Osteoblast (primary cell): Measurements from ENCODE around the gene DPM3. TPM values are rescaled to one million over a fixed set of nuclear protein-coding genes. Genes with fewer than 3 reads are reported as not detected.

Source experiments
- DNase-seq: peaks from one replicate; pipeline ENCODE4 v3.0.0; 2011; ENCODE audit warnings: low spot score, mixed read lengths; ENCODE audit not compliant: insufficient read length; ENCODE audit errors: missing footprints
- H2AFZ ChIP-seq: 2 replicates; pipeline ENCODE4 v1.6.0; 2011; ENCODE audit warnings: mild to moderate bottlenecking, low read length
- H3K27ac ChIP-seq: 2 replicates; pipeline ENCODE4 v1.5.1; 2011; ENCODE audit warnings: mild to moderate bottlenecking, low read depth, low read length, moderate library complexity
- H3K27me3 ChIP-seq: 2 replicates; pipeline ENCODE4 v1.6.0; 2012; ENCODE audit warnings: mild to moderate bottlenecking, control low read depth, inconsistent platforms, low read length, moderate library complexity; ENCODE audit not compliant: insufficient read depth
- H3K36me3 ChIP-seq: 2 replicates; pipeline ENCODE4 v1.5.1; 2011; ENCODE audit warnings: mild to moderate bottlenecking, low read length, control low read depth, moderate library complexity; ENCODE audit not compliant: insufficient read depth
- H3K4me1 ChIP-seq: 2 replicates; pipeline ENCODE4 v1.5.1; 2011; ENCODE audit warnings: mild to moderate bottlenecking, low read length, control low read depth, moderate library complexity; ENCODE audit not compliant: insufficient read depth
- H3K4me2 ChIP-seq: 2 replicates; pipeline ENCODE4 v1.6.0; 2011; ENCODE audit warnings: mild to moderate bottlenecking, low read length; ENCODE audit not compliant: insufficient read depth
- H3K4me3 ChIP-seq: fragments of 200-600 bp; sonication (generic); 3 replicates; pipeline ENCODE4 v1.5.1; 2012; ENCODE audit warnings: mild to moderate bottlenecking, low read length, inconsistent platforms; ENCODE audit not compliant: insufficient read depth
- H3K79me2 ChIP-seq: 2 replicates; pipeline ENCODE4 v1.6.0; 2012; ENCODE audit warnings: mild to moderate bottlenecking, low read length, control low read depth, inconsistent platforms; ENCODE audit not compliant: insufficient read depth
- H3K9me3 ChIP-seq: 2 replicates; pipeline ENCODE4 v1.5.1; 2011; ENCODE audit warnings: low read depth, low read length, control low read depth
- H4K20me1 ChIP-seq: 2 replicates; pipeline ENCODE4 v1.6.0; 2012; ENCODE audit warnings: mild to moderate bottlenecking, low read length, control low read depth; ENCODE audit not compliant: insufficient read depth
- total RNA-seq: library from RNA; depleted of rRNA; stranded (reverse); fragments of >200 nt; gene quantifications from 2 replicates; pipeline ENCODE4 v1.2.3, GENCODE V29; 2012
- TF ChIP-seq, protein P1 (sequence below): IDR thresholded peaks from 2 replicates; pipeline ENCODE4 v1.5.1; 2011; ENCODE audit warnings: mild to moderate bottlenecking, low read depth, low read length, moderate library complexity; ENCODE audit errors: extremely low read depth

Gene DPM3
- total RNA-seq, 1 donor: 34.4 TPM

DNA sequence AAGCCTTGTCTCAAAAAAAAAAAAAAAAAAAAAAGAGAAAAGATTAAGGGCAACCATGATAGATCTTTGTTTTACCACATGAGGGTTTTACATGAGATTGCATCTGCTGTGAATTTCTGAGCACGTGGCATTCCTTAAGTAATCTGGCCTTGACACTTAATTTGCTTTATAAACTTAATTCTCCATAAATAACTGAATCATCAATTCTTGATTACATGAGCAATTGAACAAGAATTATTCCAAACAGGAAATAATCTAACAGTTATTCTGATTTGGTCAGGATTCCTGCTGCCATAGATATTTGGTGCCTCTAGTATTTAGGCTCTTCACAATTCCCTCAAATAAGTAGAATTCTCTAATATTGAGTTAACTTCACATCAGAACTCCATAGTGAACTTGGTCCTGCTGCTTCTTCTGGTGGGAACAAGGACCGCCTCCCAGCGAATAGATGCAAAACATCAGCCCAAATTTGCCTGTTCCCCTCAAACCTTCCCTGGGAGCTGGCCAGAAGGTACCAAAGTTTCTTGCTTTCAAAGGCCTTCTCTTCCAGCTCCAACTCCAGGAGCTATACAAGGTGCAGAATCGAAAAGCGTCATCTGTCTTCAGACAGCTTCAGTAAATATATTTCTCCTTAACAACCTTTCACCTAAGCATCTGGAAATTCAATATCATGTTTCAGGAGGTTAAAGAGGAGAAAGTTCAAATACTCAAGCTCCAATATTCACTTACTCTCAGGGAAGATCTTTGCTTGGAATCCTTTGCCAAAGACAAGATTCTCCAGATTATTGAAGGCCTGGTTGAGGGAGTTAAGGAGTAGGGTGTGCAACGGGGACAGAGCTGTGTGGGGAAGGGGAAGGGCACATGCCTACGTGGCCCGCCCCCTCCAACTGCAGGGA is 31.8 kb upstream of the DPM3 start:
- Histone ChIP-seq H3K9me3 (no peaks in the 10 kb centered on the region), H3K27ac (peak overlapping the region; percentile 80), H3K36me3 (peaks cover 26% of the 10 kb centered on the region), H2AFZ (peak overlapping the region; percentile 88), H3K4me2 (peak overlapping the region; percentile 89), H3K79me2 (peaks cover 22% of the 10 kb centered on the region), H4K20me1 (peaks cover 14% of the 10 kb centered on the region), H3K4me1 (peaks cover 21% of the 10 kb centered on the region), H3K4me3 (peak overlapping the region; percentile 87), H3K27me3 (no peaks in the 10 kb centered on the region)
- TF ChIP-seq, protein P1, sequence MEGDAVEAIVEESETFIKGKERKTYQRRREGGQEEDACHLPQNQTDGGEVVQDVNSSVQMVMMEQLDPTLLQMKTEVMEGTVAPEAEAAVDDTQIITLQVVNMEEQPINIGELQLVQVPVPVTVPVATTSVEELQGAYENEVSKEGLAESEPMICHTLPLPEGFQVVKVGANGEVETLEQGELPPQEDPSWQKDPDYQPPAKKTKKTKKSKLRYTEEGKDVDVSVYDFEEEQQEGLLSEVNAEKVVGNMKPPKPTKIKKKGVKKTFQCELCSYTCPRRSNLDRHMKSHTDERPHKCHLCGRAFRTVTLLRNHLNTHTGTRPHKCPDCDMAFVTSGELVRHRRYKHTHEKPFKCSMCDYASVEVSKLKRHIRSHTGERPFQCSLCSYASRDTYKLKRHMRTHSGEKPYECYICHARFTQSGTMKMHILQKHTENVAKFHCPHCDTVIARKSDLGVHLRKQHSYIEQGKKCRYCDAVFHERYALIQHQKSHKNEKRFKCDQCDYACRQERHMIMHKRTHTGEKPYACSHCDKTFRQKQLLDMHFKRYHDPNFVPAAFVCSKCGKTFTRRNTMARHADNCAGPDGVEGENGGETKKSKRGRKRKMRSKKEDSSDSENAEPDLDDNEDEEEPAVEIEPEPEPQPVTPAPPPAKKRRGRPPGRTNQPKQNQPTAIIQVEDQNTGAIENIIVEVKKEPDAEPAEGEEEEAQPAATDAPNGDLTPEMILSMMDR: no peak
- DNase-seq: peak; percentile 46

DNA sequence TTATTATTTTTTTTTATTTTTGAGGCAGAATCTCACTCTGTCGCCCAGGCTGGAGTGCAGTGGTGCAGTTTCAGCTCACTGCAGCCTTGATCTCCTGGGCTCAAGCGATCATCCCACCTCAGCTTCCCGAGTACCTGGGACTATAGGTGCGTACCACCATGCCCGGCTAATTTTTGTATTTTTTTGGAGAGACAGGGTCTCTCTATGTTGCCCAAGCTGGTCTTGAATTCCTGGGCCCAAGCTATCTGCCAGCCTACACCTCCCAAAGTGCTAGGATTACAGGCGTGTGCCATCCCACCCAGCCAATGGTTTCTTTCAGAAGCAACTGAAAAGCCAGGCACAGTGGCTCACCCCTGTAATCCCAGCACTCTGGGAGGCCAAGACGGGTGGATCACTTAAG is 30.5 kb upstream of the DPM3 start:
- peaks cover 14% of the 10 kb centered on the region for H4K20me1 ChIP-seq
- H3K79me2 ChIP-seq: peaks cover 22% of the 10 kb centered on the region
- H3K36me3 ChIP-seq: peaks cover 26% of the 10 kb centered on the region
- peaks cover 9% of the 10 kb centered on the region for H3K27me3 ChIP-seq
- H3K4me1 ChIP-seq: peaks cover 21% of the 10 kb centered on the region
- H3K27ac ChIP-seq: no peak overlapping the region
- no peaks in the 10 kb centered on the region for H3K9me3 ChIP-seq
- no peak overlapping the region for H3K4me2 ChIP-seq
- no peak for DNase-seq
- TF ChIP-seq, protein P1: no peak
- H2AFZ ChIP-seq: no peak overlapping the region
- no peak overlapping the region for H3K4me3 ChIP-seq

DNA sequence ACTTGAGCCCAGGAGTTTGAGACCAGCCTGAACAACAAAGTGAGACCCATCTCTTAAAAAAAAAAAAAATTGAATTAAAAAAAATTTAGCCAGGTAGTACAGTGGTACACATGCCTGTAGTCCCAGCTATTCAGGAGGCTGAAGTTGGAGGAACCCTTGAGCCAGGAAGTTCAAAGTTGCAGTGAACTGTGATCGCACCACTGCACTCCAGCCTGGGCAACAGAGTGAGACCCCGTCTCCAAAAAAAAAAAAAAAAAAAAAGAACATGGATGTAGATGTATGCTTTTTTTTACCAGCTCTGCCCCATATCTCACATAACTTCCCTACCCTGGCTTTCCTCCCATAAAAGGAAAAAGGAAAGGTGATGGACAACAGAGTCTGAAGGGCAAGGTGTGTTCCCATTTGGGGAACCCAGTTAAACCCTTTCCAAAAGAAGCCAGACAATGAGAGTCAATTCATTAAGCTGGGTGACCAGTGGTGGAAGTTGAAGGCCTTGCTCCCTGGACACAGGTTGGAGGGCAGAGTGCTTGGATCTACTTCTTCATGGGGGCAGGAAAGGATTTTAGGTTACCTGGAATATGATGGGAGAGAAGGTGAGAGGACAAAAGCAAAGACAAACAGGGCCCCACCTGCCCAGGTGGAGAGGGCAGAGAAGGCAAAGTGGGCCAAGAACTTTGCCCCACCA is 29.9 kb upstream of the DPM3 start:
- Histone ChIP-seq H3K4me1 (peaks cover 21% of the 10 kb centered on the region), H3K9me3 (no peaks in the 10 kb centered on the region), H2AFZ (no peak overlapping the region), H3K79me2 (peaks cover 22% of the 10 kb centered on the region), H3K4me2 (no peak overlapping the region), H4K20me1 (peaks cover 14% of the 10 kb centered on the region), H3K36me3 (peaks cover 26% of the 10 kb centered on the region), H3K27ac (no peak overlapping the region), H3K27me3 (peaks cover 11% of the 10 kb centered on the region), H3K4me3 (no peak overlapping the region)
- peak; percentile 82 for DNase-seq
- TF ChIP-seq, protein P1: no peak

DNA sequence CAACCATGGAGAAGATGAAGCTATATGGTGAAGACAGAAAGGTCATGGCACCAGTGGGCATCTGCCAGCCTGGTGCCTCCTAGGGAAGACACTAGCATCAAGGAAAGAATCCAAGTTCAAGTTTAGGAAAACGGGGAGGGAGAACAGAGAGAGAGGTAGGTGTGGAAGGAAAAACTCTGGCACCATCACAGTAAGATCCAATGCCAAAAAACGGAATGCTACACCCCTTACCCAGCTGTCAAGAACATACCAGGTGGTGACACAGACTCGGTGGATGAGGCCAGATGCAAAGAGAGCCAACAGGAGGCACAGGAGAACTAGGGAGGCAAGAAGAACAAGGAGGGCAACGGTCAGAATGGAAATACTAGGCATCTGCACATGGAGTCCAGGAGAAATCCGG is 29.2 kb upstream of the DPM3 start:
- peaks cover 21% of the 10 kb centered on the region for H3K4me1 ChIP-seq
- H3K9me3 ChIP-seq: no peaks in the 10 kb centered on the region
- no peak overlapping the region for H3K4me3 ChIP-seq
- H4K20me1 ChIP-seq: peaks cover 14% of the 10 kb centered on the region
- peaks cover 22% of the 10 kb centered on the region for H3K79me2 ChIP-seq
- H3K27me3 ChIP-seq: peaks cover 11% of the 10 kb centered on the region
- H3K4me2 ChIP-seq: no peak overlapping the region
- no peak overlapping the region for H3K27ac ChIP-seq
- H3K36me3 ChIP-seq: peaks cover 26% of the 10 kb centered on the region
- no peak for DNase-seq
- H2AFZ ChIP-seq: no peak overlapping the region
- TF ChIP-seq, protein P1: no peak
